Neural crest cell (in vitro differentiated cells): ENCODE measurements around the gene KIF22. TPM values are rescaled to one million over a fixed set of nuclear protein-coding genes. Genes with fewer than 3 reads are reported as not detected.
A peak's percentile ranks its signal among the peaks of the same experiment; 100 is the strongest.
"Not testable (repeated sequence)": the region's sequence is repeated elsewhere in the genome, so short reads cannot be mapped to it uniquely, and the experiment has no call there.

Source experiments
- DNase-seq: peaks from one replicate; pipeline ENCODE4 v3.0.0; 2021; ENCODE audit warnings: low read depth, mixed read lengths, low spot score
- H3K27ac Mint-ChIP-seq: one replicate; pipeline ENCODE4 v1.8.0; 2021; ENCODE audit warnings: mild to moderate bottlenecking, mixed read lengths; ENCODE audit not compliant: unreplicated experiment
- H3K27me3 Mint-ChIP-seq: 2 replicates; pipeline ENCODE4 v1.8.0; 2021; ENCODE audit warnings: low read depth, mild to moderate bottlenecking, mixed read lengths
- H3K36me3 Mint-ChIP-seq: 2 replicates; pipeline ENCODE4 v1.8.0; 2021; ENCODE audit warnings: low read depth, mild to moderate bottlenecking, mixed read lengths
- H3K4me1 Mint-ChIP-seq: 2 replicates; pipeline ENCODE4 v1.8.0; 2021; ENCODE audit warnings: mixed read lengths
- H3K4me3 Mint-ChIP-seq: one replicate; pipeline ENCODE4 v1.8.0; 2021; ENCODE audit warnings: mild to moderate bottlenecking, mixed read lengths
- H3K9me3 Mint-ChIP-seq: 2 replicates; pipeline ENCODE4 v1.8.0; 2021; ENCODE audit warnings: mixed read lengths
- CTCF ChIP-seq: fragments of 200-600 bp; sonication (generic); conservative IDR thresholded peaks from 2 replicates; pipeline ENCODE4 v1.5.0; 2021; ENCODE audit warnings: antibody characterized with exemption, mild to moderate bottlenecking
- total RNA-seq: library from RNA; stranded (reverse); gene quantifications from 2 replicates; pipeline ENCODE4 v1.2.1, GENCODE V29; 2021

Gene KIF22
- total RNA-seq, 1 donor from 2014 or later = 173 TPM

GRCh38 chr16:29790949-29791844, 646 bp downstream of the KIF22 start:
- peaks cover 11% of the 10 kb centered on the region for H3K36me3 Mint-ChIP-seq
- peak overlapping the region; percentile 99 for H3K4me3 Mint-ChIP-seq
- TF ChIP-seq CTCF = no peak
- peak overlapping the region; percentile 100 for H3K27ac Mint-ChIP-seq
- no peaks in the 10 kb centered on the region for H3K9me3 Mint-ChIP-seq
- H3K4me1 Mint-ChIP-seq = peaks cover 44% of the 10 kb centered on the region
- no peak for DNase-seq
- H3K27me3 Mint-ChIP-seq = no peaks in the 10 kb centered on the region

- TF ChIP-seq CTCF = no peak
- peak overlapping the region; percentile 99 for H3K4me3 Mint-ChIP-seq
- H3K36me3 Mint-ChIP-seq = peaks cover 11% of the 10 kb centered on the region
- H3K27me3 Mint-ChIP-seq = no peaks in the 10 kb centered on the region
- H3K9me3 Mint-ChIP-seq = no peaks in the 10 kb centered on the region
- peaks cover 44% of the 10 kb centered on the region for H3K4me1 Mint-ChIP-seq
- DNase-seq = no peak
- peak overlapping the region; percentile 53 for H3K27ac Mint-ChIP-seq
Measured at GRCh38 chr16:29791845-29792807, 1.6 kb downstream of the KIF22 start.

GRCh38 chr16:29793153-29793552, 2.6 kb downstream of the KIF22 start:
- not testable (repeated sequence) for H3K27ac Mint-ChIP-seq, H3K27me3 Mint-ChIP-seq, DNase-seq, H3K9me3 Mint-ChIP-seq
- peak overlapping the region; percentile 99 for H3K4me3 Mint-ChIP-seq
- peaks cover 11% of the 10 kb centered on the region for H3K36me3 Mint-ChIP-seq
- H3K4me1 Mint-ChIP-seq = peaks cover 44% of the 10 kb centered on the region

GRCh38 chr16:29794231-29794710, 3.7 kb downstream of the KIF22 start:
- H3K27ac Mint-ChIP-seq = no peak overlapping the region
- peak overlapping the region; percentile 48 for H3K4me3 Mint-ChIP-seq
- peaks cover 44% of the 10 kb centered on the region for H3K4me1 Mint-ChIP-seq
- no peak for DNase-seq
- no peak for TF ChIP-seq CTCF
- H3K27me3 Mint-ChIP-seq = no peaks in the 10 kb centered on the region
- H3K9me3 Mint-ChIP-seq = no peaks in the 10 kb centered on the region
- H3K36me3 Mint-ChIP-seq = peaks cover 15% of the 10 kb centered on the region

GRCh38 chr16:29802416-29802935, 11.9 kb downstream of the KIF22 start:
- H3K27me3 Mint-ChIP-seq = peaks cover 9% of the 10 kb centered on the region
- TF ChIP-seq CTCF = no peak
- H3K36me3 Mint-ChIP-seq = peaks cover 19% of the 10 kb centered on the region
- H3K9me3 Mint-ChIP-seq = no peaks in the 10 kb centered on the region
- H3K4me3 Mint-ChIP-seq = peak overlapping the region; percentile 77
- no peak overlapping the region for H3K27ac Mint-ChIP-seq
- peaks cover 15% of the 10 kb centered on the region for H3K4me1 Mint-ChIP-seq
- no peak for DNase-seq
